Measurements from ENCODE around the gene ABHD11.

Gene ABHD11

DNA sequence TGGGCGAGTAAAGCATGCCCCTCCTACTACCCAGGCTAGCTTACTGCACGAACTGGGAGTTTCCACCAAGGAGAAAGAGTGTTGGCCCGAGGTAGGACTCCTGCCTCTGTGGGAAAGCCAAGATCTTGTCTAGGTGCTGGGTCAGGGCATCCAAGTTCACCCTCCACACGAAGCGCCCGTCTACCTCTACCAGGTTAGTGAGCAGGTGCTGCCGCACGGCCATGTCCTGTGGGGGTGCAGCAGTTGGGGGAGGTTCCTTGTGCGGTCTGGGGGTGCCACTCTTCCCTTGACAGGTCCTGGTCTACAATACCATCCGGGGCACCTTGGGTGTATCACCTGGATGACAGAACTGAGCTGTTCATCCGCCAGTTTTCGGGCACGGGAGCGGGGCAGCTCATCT, 1.7 kb downstream of the ABHD11 start:
- H3K9me2 ChIP-seq (ENCODE audit: low read depth, low read length), result no peaks in the 10 kb centered on the region
- no peaks in the 10 kb centered on the region for H3K27me3 ChIP-seq (ENCODE audit: insufficient read depth, low read length)
- H4K20me1 ChIP-seq (ENCODE audit: insufficient read depth, low read length), result no peaks in the 10 kb centered on the region
- no peaks in the 10 kb centered on the region for H3F3A ChIP-seq (ENCODE audit: insufficient read depth, low read length)
- H3K4me1 ChIP-seq (ENCODE audit: insufficient read depth, low read length, severe bottlenecking), result peaks cover 10% of the 10 kb centered on the region
- H3K27ac ChIP-seq (ENCODE audit: low read depth, low read length, poor library complexity, severe bottlenecking), result no peak overlapping the region
- no peak overlapping the region for H3K4me2 ChIP-seq (ENCODE audit: low read length)
- H3K9me3 ChIP-seq (ENCODE audit: low read length), result no peaks in the 10 kb centered on the region
- no peaks in the 10 kb centered on the region for H3K79me2 ChIP-seq (ENCODE audit: insufficient read depth, low read length)
- no peak overlapping the region for H3K9ac ChIP-seq (ENCODE audit: low read length)
- TF ChIP-seq, protein P1, sequence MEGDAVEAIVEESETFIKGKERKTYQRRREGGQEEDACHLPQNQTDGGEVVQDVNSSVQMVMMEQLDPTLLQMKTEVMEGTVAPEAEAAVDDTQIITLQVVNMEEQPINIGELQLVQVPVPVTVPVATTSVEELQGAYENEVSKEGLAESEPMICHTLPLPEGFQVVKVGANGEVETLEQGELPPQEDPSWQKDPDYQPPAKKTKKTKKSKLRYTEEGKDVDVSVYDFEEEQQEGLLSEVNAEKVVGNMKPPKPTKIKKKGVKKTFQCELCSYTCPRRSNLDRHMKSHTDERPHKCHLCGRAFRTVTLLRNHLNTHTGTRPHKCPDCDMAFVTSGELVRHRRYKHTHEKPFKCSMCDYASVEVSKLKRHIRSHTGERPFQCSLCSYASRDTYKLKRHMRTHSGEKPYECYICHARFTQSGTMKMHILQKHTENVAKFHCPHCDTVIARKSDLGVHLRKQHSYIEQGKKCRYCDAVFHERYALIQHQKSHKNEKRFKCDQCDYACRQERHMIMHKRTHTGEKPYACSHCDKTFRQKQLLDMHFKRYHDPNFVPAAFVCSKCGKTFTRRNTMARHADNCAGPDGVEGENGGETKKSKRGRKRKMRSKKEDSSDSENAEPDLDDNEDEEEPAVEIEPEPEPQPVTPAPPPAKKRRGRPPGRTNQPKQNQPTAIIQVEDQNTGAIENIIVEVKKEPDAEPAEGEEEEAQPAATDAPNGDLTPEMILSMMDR (IDR thresholded peaks at IDR 0.05; ENCODE audit: low read length), result no peak
- TF ChIP-seq EZH2 (IDR thresholded peaks at IDR 0.05; ENCODE audit: borderline replicate concordance, low read length), result no peak
- H2AFZ ChIP-seq (ENCODE audit: low read length), result no peak overlapping the region
- H3K36me3 ChIP-seq (ENCODE audit: insufficient read depth, low read length), result peaks cover 16% of the 10 kb centered on the region
- H3K4me3 ChIP-seq (ENCODE audit: low read depth, low read length, poor library complexity, severe bottlenecking), result no peak overlapping the region

DNA sequence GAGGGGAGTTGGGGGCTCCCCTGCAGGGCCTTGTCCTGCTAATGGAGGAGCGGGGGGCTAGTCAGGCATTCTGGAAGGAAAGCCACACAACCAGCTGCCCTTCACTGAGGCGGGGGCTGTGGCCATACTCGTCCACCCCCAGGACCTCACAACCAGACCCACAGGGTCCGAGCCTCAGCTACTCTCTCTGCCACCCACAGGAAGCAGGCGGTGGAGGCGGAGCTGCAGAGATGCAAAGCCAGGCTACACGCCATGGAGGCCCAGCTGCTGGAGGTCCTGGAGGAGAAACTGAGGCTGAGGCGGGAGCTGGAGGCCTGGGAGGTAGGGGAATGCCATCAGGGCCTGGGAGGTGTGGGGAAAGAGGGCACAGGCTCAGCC, 3.1 kb downstream of the ABHD11 start:
- peaks cover 10% of the 10 kb centered on the region for H3K4me1 ChIP-seq (ENCODE audit: insufficient read depth, low read length, severe bottlenecking)
- H3K36me3 ChIP-seq (ENCODE audit: insufficient read depth, low read length), result peaks cover 16% of the 10 kb centered on the region
- no peak overlapping the region for H3K27ac ChIP-seq (ENCODE audit: low read depth, low read length, poor library complexity, severe bottlenecking)
- H3K4me2 ChIP-seq (ENCODE audit: low read length), result no peak overlapping the region
- TF ChIP-seq EZH2 (IDR thresholded peaks at IDR 0.05; ENCODE audit: borderline replicate concordance, low read length), result no peak
- H3F3A ChIP-seq (ENCODE audit: insufficient read depth, low read length), result no peaks in the 10 kb centered on the region
- no peak overlapping the region for H3K9ac ChIP-seq (ENCODE audit: low read length)
- no peak overlapping the region for H2AFZ ChIP-seq (ENCODE audit: low read length)
- no peaks in the 10 kb centered on the region for H3K27me3 ChIP-seq (ENCODE audit: insufficient read depth, low read length)
- no peaks in the 10 kb centered on the region for H3K79me2 ChIP-seq (ENCODE audit: insufficient read depth, low read length)
- no peaks in the 10 kb centered on the region for H3K9me2 ChIP-seq (ENCODE audit: low read depth, low read length)
- no peaks in the 10 kb centered on the region for H3K9me3 ChIP-seq (ENCODE audit: low read length)
- no peak overlapping the region for H3K4me3 ChIP-seq (ENCODE audit: low read depth, low read length, poor library complexity, severe bottlenecking)
- H4K20me1 ChIP-seq (ENCODE audit: insufficient read depth, low read length), result no peaks in the 10 kb centered on the region

DNA sequence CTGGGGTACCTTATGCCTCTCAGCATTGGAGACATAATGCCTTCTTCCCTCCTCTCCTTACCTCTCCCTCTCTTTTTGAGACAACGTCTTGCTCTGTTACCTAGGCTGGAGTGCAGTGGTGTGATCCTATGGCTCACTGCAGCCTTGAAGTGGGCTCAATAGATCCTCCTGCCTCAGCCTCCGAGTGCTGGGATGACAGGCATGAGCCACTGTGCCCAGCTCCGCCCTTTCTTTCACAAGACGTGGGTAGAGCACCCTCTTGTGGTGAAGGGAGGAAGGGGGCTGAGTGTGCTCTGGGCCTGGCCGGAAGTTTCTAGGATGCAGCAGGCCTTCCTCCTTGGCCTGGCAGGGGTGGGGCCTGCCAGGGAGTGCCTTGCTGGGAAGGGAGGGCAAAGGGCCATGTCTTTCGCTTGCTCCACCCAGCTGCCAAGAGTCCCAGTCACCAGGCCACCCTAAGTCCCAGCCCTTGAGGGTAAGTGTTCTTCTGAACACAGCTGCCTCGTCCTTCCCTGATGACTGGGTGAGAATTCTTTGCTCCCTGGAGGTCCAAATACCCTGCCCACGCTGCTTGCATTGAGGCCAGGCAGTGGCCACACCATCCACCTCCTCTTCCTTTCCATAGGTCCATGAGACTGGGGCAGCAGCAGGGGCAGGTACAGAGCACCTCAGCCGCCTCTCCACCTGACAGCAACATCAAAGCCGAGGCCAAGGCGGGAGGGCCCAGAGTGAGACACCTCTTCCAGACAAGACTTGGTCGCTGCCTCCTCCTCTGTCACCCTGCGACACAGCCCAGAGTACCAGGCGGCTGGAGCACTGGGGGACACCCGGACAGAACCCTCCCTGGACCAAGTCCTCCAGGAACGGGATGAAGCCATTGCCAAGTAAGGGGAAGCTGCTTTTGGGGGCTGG, 3.7 kb downstream of the ABHD11 start:
- Histone ChIP-seq H3F3A (ENCODE audit: insufficient read depth, low read length) (no peaks in the 10 kb centered on the region), H3K79me2 (ENCODE audit: insufficient read depth, low read length) (no peaks in the 10 kb centered on the region), H3K36me3 (ENCODE audit: insufficient read depth, low read length) (peaks cover 16% of the 10 kb centered on the region), H3K9me3 (ENCODE audit: low read length) (no peaks in the 10 kb centered on the region), H3K4me2 (ENCODE audit: low read length) (no peak overlapping the region), H3K4me3 (ENCODE audit: low read depth, low read length, poor library complexity, severe bottlenecking) (no peak overlapping the region), H3K27me3 (ENCODE audit: insufficient read depth, low read length) (no peaks in the 10 kb centered on the region), H3K27ac (ENCODE audit: low read depth, low read length, poor library complexity, severe bottlenecking) (no peak overlapping the region), H2AFZ (ENCODE audit: low read length) (no peak overlapping the region), H3K9ac (ENCODE audit: low read length) (no peak overlapping the region; the same call in 1 of the 2 replicates), H4K20me1 (ENCODE audit: insufficient read depth, low read length) (no peaks in the 10 kb centered on the region), H3K9me2 (ENCODE audit: low read depth, low read length) (no peaks in the 10 kb centered on the region), H3K4me1 (ENCODE audit: insufficient read depth, low read length, severe bottlenecking) (peaks cover 10% of the 10 kb centered on the region)
- TF ChIP-seq EZH2 (IDR thresholded peaks at IDR 0.05; ENCODE audit: borderline replicate concordance, low read length), result no peak
- TF ChIP-seq, protein P1 (IDR thresholded peaks at IDR 0.05; ENCODE audit: low read length), result peak; percentile 98

Measured in OCI-LY1 (cell line).